ENCODE measurements around the gene SFMBT2.
"Not testable (repeated sequence)": the region's sequence is repeated elsewhere in the genome, so short reads cannot be mapped to it uniquely, and the experiment has no call there.

SFMBT2 gene

DNA sequence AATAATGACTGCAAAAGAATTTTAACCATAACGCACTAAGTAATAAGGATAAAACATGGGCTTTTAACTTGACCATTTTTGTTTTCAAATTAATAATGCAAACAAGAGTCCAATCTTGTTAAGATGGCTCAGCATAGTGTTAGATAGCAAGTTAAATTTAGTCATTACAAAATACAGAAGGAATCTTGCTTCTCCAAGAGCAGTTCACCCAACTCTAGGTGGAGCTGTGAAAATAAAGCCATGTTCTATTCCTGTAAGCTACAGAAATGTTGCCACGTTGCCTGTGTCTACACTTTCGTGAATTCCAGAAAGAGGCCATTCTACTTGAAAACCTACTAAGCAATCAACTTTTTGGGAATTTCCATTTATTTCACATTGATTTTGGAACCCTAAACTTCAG lies 191.9 kb downstream of the SFMBT2 start:
- Histone ChIP-seq H3K4me3 (ENCODE audit: low read length in 2 of 2) (no peak overlapping the region), H3K9me3 (ENCODE audit: control insufficient read depth in 2 of 2, low read length in 2 of 2) (peaks cover 0 to 3% of the 10 kb centered on the region in 2 donors), H3K27ac (ENCODE audit: low read depth in 2 of 2, low read length in 2 of 2) (no peak overlapping the region)

DNA sequence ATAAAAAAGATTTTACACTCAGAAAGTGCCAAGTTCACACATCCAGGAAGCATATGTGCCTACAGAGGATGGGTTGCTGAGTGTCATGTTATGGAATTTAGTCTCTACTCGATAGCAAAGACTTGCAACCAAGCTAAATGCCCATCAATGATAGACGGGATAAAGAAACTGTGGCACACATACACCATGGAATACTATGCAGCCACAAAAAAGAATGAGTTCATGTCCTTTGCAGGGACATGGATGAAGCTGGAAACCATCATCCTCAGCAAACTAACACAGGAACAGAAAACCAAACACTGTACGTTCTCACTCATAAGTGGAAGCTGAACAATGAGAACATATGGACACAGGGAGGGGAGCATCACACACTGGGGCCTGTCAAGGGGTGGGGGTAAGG lies 198.1 kb downstream of the SFMBT2 start:
- H3K4me1 ChIP-seq (ENCODE audit: control insufficient read depth in 2 of 2, insufficient read depth in 2 of 2, low read length in 2 of 2); H3K27me3 ChIP-seq (ENCODE audit: control insufficient read depth in 2 of 2, insufficient read depth in 2 of 2, low read length in 2 of 2); H3K9ac ChIP-seq (ENCODE audit: low read depth in 1 of 2, low read length in 2 of 2); H3K9me3 ChIP-seq (ENCODE audit: control insufficient read depth in 2 of 2, low read length in 2 of 2); H3K36me3 ChIP-seq (ENCODE audit: control insufficient read depth in 2 of 2, insufficient read depth in 2 of 2, low read length in 2 of 2); H3K27ac ChIP-seq (ENCODE audit: low read depth in 2 of 2, low read length in 2 of 2); H3K4me3 ChIP-seq (ENCODE audit: low read length in 2 of 2): not testable (repeated sequence)

More for the DNA sequence above, 191.9 kb downstream of the SFMBT2 start:
- H3K4me1 ChIP-seq (ENCODE audit: control insufficient read depth in 2 of 2, insufficient read depth in 2 of 2, low read length in 2 of 2) = no peaks in the 10 kb centered on the region
- no peak overlapping the region for H3K9ac ChIP-seq (ENCODE audit: low read depth in 1 of 2, low read length in 2 of 2)
- H3K27me3 ChIP-seq (ENCODE audit: control insufficient read depth in 2 of 2, insufficient read depth in 2 of 2, low read length in 2 of 2) = no peaks in the 10 kb centered on the region
- H3K36me3 ChIP-seq (ENCODE audit: control insufficient read depth in 2 of 2, insufficient read depth in 2 of 2, low read length in 2 of 2) = peaks cover 0 to 3% of the 10 kb centered on the region in 2 donors

DNA sequence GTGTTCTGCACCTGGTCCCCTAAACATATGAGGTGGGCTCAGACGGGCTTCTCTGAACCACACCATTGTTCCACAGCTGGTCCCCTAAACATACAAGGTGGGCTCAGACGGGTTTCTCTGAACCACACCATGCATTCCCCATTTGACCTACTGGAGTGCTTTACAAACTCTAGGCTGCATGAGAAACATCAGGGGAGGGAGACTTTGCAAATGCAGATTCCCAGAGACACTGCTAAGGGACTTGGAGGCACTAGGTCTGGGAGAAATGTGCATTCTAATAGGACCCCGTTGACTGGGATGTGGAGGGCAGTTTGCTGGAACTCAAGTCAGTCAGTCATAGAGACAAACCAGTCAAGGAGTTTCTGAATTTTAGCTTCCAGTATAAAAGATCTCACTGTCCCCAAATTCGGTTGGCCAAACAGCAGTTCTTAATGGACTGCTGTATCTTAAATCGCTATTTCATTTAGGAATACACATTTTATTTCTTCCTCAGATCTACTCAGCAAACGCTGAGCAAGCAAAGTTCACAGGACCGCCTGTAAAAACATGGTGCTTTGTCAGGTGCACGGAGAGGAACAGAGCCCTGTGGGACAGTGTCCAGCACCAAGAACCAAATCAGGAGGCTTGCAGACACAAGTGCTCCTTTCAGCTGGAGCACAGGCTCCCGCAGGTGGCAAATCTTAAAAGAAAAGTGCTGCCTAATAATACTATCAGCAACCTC lies 198.8 kb downstream of the SFMBT2 start:
- Histone ChIP-seq H3K9me3 (ENCODE audit: control insufficient read depth in 2 of 2, low read length in 2 of 2) (peaks cover 0 to 5% of the 10 kb centered on the region in 2 donors), H3K27ac (ENCODE audit: low read depth in 2 of 2, low read length in 2 of 2) (no peak overlapping the region), H3K9ac (ENCODE audit: low read depth in 1 of 2, low read length in 2 of 2) (no peak overlapping the region), H3K36me3 (ENCODE audit: control insufficient read depth in 2 of 2, insufficient read depth in 2 of 2, low read length in 2 of 2) (peaks cover 0 to 3% of the 10 kb centered on the region in 2 donors), H3K4me3 (ENCODE audit: low read length in 2 of 2) (no peak overlapping the region), H3K4me1 (ENCODE audit: control insufficient read depth in 2 of 2, insufficient read depth in 2 of 2, low read length in 2 of 2) (no peaks in the 10 kb centered on the region), H3K27me3 (ENCODE audit: control insufficient read depth in 2 of 2, insufficient read depth in 2 of 2, low read length in 2 of 2) (no peaks in the 10 kb centered on the region)

DNA sequence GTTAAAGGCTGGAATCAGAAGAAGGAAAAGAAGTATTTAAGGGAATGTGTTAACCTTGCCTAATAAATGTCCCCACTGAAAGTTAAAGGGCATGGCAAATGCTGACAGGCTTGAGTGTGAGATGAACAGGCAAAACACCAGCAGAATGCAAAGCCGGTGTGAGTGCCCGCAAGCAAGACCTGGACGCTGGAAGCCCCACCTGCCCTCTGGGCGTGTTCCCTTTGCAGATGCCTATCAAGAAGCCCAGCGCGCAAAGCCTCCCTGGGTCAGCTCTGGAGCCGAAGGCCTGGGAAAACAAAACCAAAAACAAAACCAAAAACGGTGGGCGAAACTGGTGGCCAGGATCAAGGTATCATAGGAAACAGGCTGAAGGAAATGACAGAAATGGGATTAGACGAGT lies 200.3 kb downstream of the SFMBT2 start:
- no peak overlapping the region for H3K4me3 ChIP-seq (ENCODE audit: low read length in 2 of 2)
- H3K4me1 ChIP-seq (ENCODE audit: control insufficient read depth in 2 of 2, insufficient read depth in 2 of 2, low read length in 2 of 2) = no peaks in the 10 kb centered on the region
- no peaks in the 10 kb centered on the region for H3K27me3 ChIP-seq (ENCODE audit: control insufficient read depth in 2 of 2, insufficient read depth in 2 of 2, low read length in 2 of 2)
- H3K9me3 ChIP-seq (ENCODE audit: control insufficient read depth in 2 of 2, low read length in 2 of 2) = peaks cover 0 to 5% of the 10 kb centered on the region in 2 donors
- H3K9ac ChIP-seq (ENCODE audit: low read depth in 1 of 2, low read length in 2 of 2) = no peak overlapping the region
- no peaks in the 10 kb centered on the region for H3K36me3 ChIP-seq (ENCODE audit: control insufficient read depth in 2 of 2, insufficient read depth in 2 of 2, low read length in 2 of 2)
- no peak overlapping the region for H3K27ac ChIP-seq (ENCODE audit: low read depth in 2 of 2, low read length in 2 of 2)

DNA sequence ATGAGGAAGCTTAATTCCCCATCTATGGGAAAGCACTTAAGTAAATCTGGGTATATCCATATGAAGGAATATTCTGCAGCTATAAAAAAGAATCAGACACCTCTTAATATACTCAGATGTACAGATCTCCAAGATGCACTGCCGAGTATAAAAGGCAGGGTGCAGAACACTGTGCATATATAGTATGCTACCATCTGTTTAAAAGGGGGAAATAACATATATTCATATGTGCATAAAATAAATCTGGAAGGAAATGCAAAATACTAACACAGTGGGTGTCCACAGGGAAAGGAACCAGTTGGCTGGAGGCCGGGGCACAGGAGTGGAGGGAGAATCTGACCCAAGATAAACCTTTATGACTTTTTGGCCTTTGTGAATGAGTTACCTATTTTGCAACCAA lies 201.4 kb downstream of the SFMBT2 start:
- no peaks in the 10 kb centered on the region for H3K36me3 ChIP-seq (ENCODE audit: control insufficient read depth in 2 of 2, insufficient read depth in 2 of 2, low read length in 2 of 2)

DNA sequence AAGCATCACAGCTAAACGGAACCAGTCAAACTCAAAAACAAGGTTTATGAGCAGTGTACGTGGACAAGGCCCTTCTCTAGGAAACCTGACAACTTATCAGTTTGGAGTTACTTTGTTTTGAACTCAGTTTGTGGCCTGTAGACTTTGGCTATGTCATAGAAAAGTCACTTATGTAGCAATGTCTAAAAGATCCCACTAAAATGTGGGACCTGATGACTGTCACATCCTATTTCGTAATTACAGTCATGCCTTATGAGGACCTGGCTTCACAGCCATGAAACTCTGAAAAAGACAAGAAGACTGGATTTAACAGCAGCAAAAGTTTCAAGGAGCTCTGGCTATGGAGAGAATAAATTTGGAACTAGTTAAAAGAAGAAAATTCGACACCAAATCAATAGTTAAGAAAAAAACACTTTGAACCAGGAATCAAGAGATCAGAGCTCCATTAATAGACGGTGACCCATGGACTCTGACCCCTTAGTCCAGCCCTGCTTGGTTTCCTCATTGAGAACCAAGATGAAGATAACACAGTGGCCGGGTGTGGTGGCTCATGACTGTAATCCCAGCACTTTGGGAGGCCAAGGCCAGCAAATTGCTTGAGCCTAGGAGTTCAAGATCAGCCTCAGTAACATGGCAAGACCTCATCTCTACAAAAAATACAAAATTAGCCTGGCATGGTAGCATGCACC lies 204.3 kb downstream of the SFMBT2 start:
- H3K27me3 ChIP-seq (ENCODE audit: control insufficient read depth in 2 of 2, insufficient read depth in 2 of 2, low read length in 2 of 2) = no peaks in the 10 kb centered on the region
- H3K9ac ChIP-seq (ENCODE audit: low read depth in 1 of 2, low read length in 2 of 2) = no peak overlapping the region
- H3K27ac ChIP-seq (ENCODE audit: low read depth in 2 of 2, low read length in 2 of 2) = no peak overlapping the region
- H3K4me1 ChIP-seq (ENCODE audit: control insufficient read depth in 2 of 2, insufficient read depth in 2 of 2, low read length in 2 of 2) = no peaks in the 10 kb centered on the region
- no peaks in the 10 kb centered on the region for H3K9me3 ChIP-seq (ENCODE audit: control insufficient read depth in 2 of 2, low read length in 2 of 2)
- no peak overlapping the region for H3K4me3 ChIP-seq (ENCODE audit: low read length in 2 of 2)
- H3K36me3 ChIP-seq (ENCODE audit: control insufficient read depth in 2 of 2, insufficient read depth in 2 of 2, low read length in 2 of 2) = no peaks in the 10 kb centered on the region

More for the DNA sequence above, 201.4 kb downstream of the SFMBT2 start:
- H3K4me3 ChIP-seq (ENCODE audit: low read length in 2 of 2) = no peak overlapping the region
- no peak overlapping the region for H3K9ac ChIP-seq (ENCODE audit: low read depth in 1 of 2, low read length in 2 of 2)
- no peaks in the 10 kb centered on the region for H3K4me1 ChIP-seq (ENCODE audit: control insufficient read depth in 2 of 2, insufficient read depth in 2 of 2, low read length in 2 of 2)
- H3K9me3 ChIP-seq (ENCODE audit: control insufficient read depth in 2 of 2, low read length in 2 of 2) = peaks cover 0 to 5% of the 10 kb centered on the region in 2 donors
- H3K27me3 ChIP-seq (ENCODE audit: control insufficient read depth in 2 of 2, insufficient read depth in 2 of 2, low read length in 2 of 2) = no peaks in the 10 kb centered on the region
- no peak overlapping the region for H3K27ac ChIP-seq (ENCODE audit: low read depth in 2 of 2, low read length in 2 of 2)

DNA sequence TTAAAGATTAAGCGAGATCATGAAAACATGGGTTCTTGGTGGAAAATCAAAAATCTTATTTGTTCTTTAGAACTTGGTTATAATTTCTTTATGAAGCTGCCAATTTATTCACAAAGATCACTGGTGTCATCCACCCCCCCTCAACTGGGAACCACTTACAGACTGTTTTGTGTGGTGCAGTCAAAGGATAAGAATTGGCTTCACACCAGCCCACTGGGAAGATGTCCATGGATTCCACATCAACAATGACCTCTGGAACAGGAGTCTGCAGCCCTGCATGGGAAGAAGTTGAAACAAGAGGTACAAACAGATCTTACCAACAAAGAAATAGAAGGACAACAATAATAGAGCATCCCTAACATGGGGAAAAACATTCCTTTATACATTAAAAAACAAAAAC lies 205.2 kb downstream of the SFMBT2 start:
- Histone ChIP-seq H3K9ac (ENCODE audit: low read depth in 1 of 2, low read length in 2 of 2) (no peak overlapping the region), H3K4me3 (ENCODE audit: low read length in 2 of 2) (no peak overlapping the region), H3K27ac (ENCODE audit: low read depth in 2 of 2, low read length in 2 of 2) (no peak overlapping the region), H3K9me3 (ENCODE audit: control insufficient read depth in 2 of 2, low read length in 2 of 2) (no peaks in the 10 kb centered on the region), H3K36me3 (ENCODE audit: control insufficient read depth in 2 of 2, insufficient read depth in 2 of 2, low read length in 2 of 2) (no peaks in the 10 kb centered on the region), H3K27me3 (ENCODE audit: control insufficient read depth in 2 of 2, insufficient read depth in 2 of 2, low read length in 2 of 2) (no peaks in the 10 kb centered on the region), H3K4me1 (ENCODE audit: control insufficient read depth in 2 of 2, insufficient read depth in 2 of 2, low read length in 2 of 2) (no peaks in the 10 kb centered on the region)

DNA sequence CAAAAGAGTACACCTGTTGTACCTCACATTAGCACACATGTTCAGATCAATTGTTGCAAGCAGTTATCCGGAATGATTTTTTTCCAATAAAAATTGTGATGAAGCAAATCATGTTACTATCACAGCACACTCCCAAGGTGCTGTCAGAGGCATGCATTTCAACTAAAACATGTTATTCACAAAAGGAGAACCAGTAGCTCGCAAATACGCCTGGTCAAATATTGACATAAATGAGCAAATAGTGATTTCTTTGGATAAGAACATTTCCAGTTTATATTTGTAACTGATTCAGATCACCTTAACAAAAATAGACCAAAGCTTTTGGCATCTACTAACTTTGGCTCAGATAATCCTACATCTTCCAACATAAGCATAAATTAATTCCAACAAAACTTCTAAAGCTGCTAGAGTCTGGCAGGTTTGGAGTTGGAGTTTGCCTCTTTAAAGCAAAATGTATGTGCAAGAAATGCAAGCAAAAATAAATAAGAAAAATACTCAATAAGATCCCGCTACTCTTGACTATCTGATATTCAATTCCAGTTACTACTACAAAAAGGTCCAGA lies 208.0 kb downstream of the SFMBT2 start:
- Histone ChIP-seq H3K9ac (ENCODE audit: low read depth in 1 of 2, low read length in 2 of 2) (no peak overlapping the region), H3K4me3 (ENCODE audit: low read length in 2 of 2) (no peak overlapping the region), H3K36me3 (ENCODE audit: control insufficient read depth in 2 of 2, insufficient read depth in 2 of 2, low read length in 2 of 2) (peaks cover 0 to 2% of the 10 kb centered on the region in 2 donors), H3K4me1 (ENCODE audit: control insufficient read depth in 2 of 2, insufficient read depth in 2 of 2, low read length in 2 of 2) (no peaks in the 10 kb centered on the region), H3K27me3 (ENCODE audit: control insufficient read depth in 2 of 2, insufficient read depth in 2 of 2, low read length in 2 of 2) (no peaks in the 10 kb centered on the region), H3K9me3 (ENCODE audit: control insufficient read depth in 2 of 2, low read length in 2 of 2) (no peaks in the 10 kb centered on the region), H3K27ac (ENCODE audit: low read depth in 2 of 2, low read length in 2 of 2) (no peak overlapping the region)

DNA sequence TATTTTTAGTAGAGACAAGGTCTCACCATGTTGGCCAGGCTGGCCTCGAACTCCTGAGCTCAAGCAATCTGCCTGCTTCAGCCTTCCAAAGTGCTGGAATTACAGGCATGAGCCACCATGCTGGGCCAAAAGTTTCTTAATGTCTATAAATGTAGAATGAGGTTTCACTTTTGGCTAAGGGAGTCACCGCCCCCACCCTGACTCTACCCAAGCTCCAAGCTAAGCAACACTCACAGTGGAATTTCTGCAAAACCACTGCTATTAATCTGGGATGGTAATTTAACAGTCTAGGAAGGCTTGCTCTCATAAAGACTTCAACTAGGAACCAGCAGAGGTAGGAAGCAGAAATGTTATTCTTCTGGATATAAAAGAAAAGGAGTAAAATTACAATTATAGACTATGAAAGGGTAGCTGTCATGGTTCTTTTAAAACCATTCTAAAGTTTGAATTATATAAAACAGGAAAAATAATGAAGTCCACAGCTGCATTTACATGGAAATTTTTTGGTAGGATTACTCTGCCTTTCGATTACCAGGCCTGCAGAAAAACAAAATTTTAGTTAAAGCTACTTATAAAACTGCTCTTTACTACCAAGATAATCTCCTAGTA lies 211.6 kb downstream of the SFMBT2 start:
- no peak overlapping the region for H3K9ac ChIP-seq (ENCODE audit: low read depth in 1 of 2, low read length in 2 of 2)
- no peak overlapping the region for H3K4me3 ChIP-seq (ENCODE audit: low read length in 2 of 2)
- H3K4me1 ChIP-seq (ENCODE audit: control insufficient read depth in 2 of 2, insufficient read depth in 2 of 2, low read length in 2 of 2) = no peaks in the 10 kb centered on the region
- no peak overlapping the region for H3K27ac ChIP-seq (ENCODE audit: low read depth in 2 of 2, low read length in 2 of 2)
- H3K36me3 ChIP-seq (ENCODE audit: control insufficient read depth in 2 of 2, insufficient read depth in 2 of 2, low read length in 2 of 2) = peaks cover 12 to 18% of the 10 kb centered on the region in 2 donors
- peaks cover 0 to 2% of the 10 kb centered on the region in 2 donors for H3K9me3 ChIP-seq (ENCODE audit: control insufficient read depth in 2 of 2, low read length in 2 of 2)
- no peaks in the 10 kb centered on the region for H3K27me3 ChIP-seq (ENCODE audit: control insufficient read depth in 2 of 2, insufficient read depth in 2 of 2, low read length in 2 of 2)

DNA sequence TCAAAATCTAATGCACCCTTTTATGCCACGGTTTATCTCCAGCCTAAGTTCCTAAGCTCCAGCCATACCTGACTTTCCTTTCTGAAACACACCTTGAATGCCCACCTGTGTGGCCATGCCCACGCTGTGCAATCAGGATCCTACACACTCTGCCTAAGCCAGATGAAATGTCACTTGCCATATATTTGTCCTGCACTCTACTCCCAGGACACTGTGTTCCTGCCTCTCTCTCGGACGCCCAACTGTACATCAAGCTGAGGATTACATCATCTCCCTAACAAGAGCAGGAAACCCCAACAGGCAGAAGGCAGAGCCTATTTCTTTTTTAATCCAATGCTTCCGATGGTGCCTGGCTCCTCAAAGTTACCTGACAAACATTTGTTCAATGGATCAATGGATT lies 214.6 kb downstream of the SFMBT2 start:
- Histone ChIP-seq H3K9me3 (ENCODE audit: control insufficient read depth in 2 of 2, low read length in 2 of 2) (peaks cover 0 to 2% of the 10 kb centered on the region in 2 donors), H3K36me3 (ENCODE audit: control insufficient read depth in 2 of 2, insufficient read depth in 2 of 2, low read length in 2 of 2) (peaks cover 12 to 18% of the 10 kb centered on the region in 2 donors), H3K4me3 (ENCODE audit: low read length in 2 of 2) (no peak overlapping the region)

More for the DNA sequence above, 214.6 kb downstream of the SFMBT2 start:
- H3K9ac ChIP-seq (ENCODE audit: low read depth in 1 of 2, low read length in 2 of 2) = no peak overlapping the region
- H3K4me1 ChIP-seq (ENCODE audit: control insufficient read depth in 2 of 2, insufficient read depth in 2 of 2, low read length in 2 of 2) = no peaks in the 10 kb centered on the region
- H3K27ac ChIP-seq (ENCODE audit: low read depth in 2 of 2, low read length in 2 of 2) = no peak overlapping the region
- H3K27me3 ChIP-seq (ENCODE audit: control insufficient read depth in 2 of 2, insufficient read depth in 2 of 2, low read length in 2 of 2) = no peaks in the 10 kb centered on the region
